Measurements from ENCODE around the gene ARHGAP21.
"Not testable (repeated sequence)": the region's sequence is repeated elsewhere in the genome, so short reads cannot be mapped to it uniquely, and the experiment has no call there.

ARHGAP21 gene

GRCh38 chr10:24683554-24683953 lies 40.1 kb downstream of the ARHGAP21 start:
- DNase-seq (ENCODE audit: low read depth) = no peak

- DNase-seq (ENCODE audit: low read depth) = no peak
Observed at GRCh38 chr10:24681572-24682088, 42.1 kb downstream of the ARHGAP21 start.

GRCh38 chr10:24680647-24681524 lies 42.8 kb downstream of the ARHGAP21 start:
- DNase-seq (ENCODE audit: low read depth) = peak; percentile 18

GRCh38 chr10:24678757-24679156 lies 44.9 kb downstream of the ARHGAP21 start:
- no peak for DNase-seq (ENCODE audit: low read depth)

GRCh38 chr10:24674892-24675632 lies 48.6 kb downstream of the ARHGAP21 start:
- no peak for DNase-seq (ENCODE audit: low read depth)

- DNase-seq (ENCODE audit: low read depth) = no peak
Observed at GRCh38 chr10:24670964-24671670, 52.6 kb downstream of the ARHGAP21 start.

- DNase-seq (ENCODE audit: low read depth) = no peak
Observed at GRCh38 chr10:24669285-24669852, 54.3 kb downstream of the ARHGAP21 start.

GRCh38 chr10:24668247-24668646 lies 55.4 kb downstream of the ARHGAP21 start:
- no peak for DNase-seq (ENCODE audit: low read depth)

- no peak for DNase-seq (ENCODE audit: low read depth)
Observed at GRCh38 chr10:24664991-24665390, 58.7 kb downstream of the ARHGAP21 start.

GRCh38 chr10:24661376-24661775 lies 62.3 kb downstream of the ARHGAP21 start:
- no peak for DNase-seq (ENCODE audit: low read depth)

- not testable (repeated sequence) for DNase-seq (ENCODE audit: low read depth)
Observed at GRCh38 chr10:24658319-24658718, 65.4 kb downstream of the ARHGAP21 start.

GRCh38 chr10:24656326-24656725 lies 67.4 kb downstream of the ARHGAP21 start:
- not testable (repeated sequence) for DNase-seq (ENCODE audit: low read depth)

- DNase-seq (ENCODE audit: low read depth) = no peak
Observed at GRCh38 chr10:24652381-24652957, 71.2 kb downstream of the ARHGAP21 start.

- DNase-seq (ENCODE audit: low read depth) = no peak
Observed at GRCh38 chr10:24651923-24652322, 71.8 kb downstream of the ARHGAP21 start.

GRCh38 chr10:24650669-24651391 lies 72.9 kb downstream of the ARHGAP21 start:
- DNase-seq (ENCODE audit: low read depth) = no peak

- no peak for DNase-seq (ENCODE audit: low read depth)
Observed at GRCh38 chr10:24645784-24646183, 77.9 kb downstream of the ARHGAP21 start.

- no peak for DNase-seq (ENCODE audit: low read depth)
Observed at GRCh38 chr10:24645022-24645421, 78.7 kb downstream of the ARHGAP21 start.

GRCh38 chr10:24643679-24644209 lies 79.9 kb downstream of the ARHGAP21 start:
- no peak for DNase-seq (ENCODE audit: low read depth)

- peak; percentile 77 for DNase-seq (ENCODE audit: low read depth)
Observed at GRCh38 chr10:24642921-24643678, 80.6 kb downstream of the ARHGAP21 start.

- no peak for DNase-seq (ENCODE audit: low read depth)
Observed at GRCh38 chr10:24639124-24639523, 84.6 kb downstream of the ARHGAP21 start.

Data from fibroblast of the conjunctiva (primary cell).